Erythroblast (primary cell): ENCODE data around the gene LEFTY1.

ENCODE experiments used
- GATA1 ChIP-seq: IDR thresholded peaks from 2 replicates; pipeline ENCODE4 v1.6.1; 2011; ENCODE audit warnings: low read depth, mild to moderate bottlenecking, control low read depth, low read length, moderate library complexity
- POLR2A ChIP-seq: IDR thresholded peaks from 2 replicates; pipeline ENCODE4 v1.6.1; 2011; ENCODE audit warnings: mild to moderate bottlenecking, low read length

- TF ChIP-seq POLR2A (no peak), GATA1 (no peak)
These were observed 17.4 kb downstream of the LEFTY1 start for GRCh38 chr1:225871359-225872074.
